ENCODE data around the gene DDIT4L. TPM values are rescaled to one million over a fixed set of nuclear protein-coding genes. Genes with fewer than 3 reads are reported as not detected.
"Not testable (repeated sequence)": the region's sequence is repeated elsewhere in the genome, so short reads cannot be mapped to it uniquely, and the experiment has no call there.

The DDIT4L gene, protein sequence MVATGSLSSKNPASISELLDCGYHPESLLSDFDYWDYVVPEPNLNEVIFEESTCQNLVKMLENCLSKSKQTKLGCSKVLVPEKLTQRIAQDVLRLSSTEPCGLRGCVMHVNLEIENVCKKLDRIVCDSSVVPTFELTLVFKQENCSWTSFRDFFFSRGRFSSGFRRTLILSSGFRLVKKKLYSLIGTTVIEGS
- total RNA-seq = 0.56 TPM

DNA sequence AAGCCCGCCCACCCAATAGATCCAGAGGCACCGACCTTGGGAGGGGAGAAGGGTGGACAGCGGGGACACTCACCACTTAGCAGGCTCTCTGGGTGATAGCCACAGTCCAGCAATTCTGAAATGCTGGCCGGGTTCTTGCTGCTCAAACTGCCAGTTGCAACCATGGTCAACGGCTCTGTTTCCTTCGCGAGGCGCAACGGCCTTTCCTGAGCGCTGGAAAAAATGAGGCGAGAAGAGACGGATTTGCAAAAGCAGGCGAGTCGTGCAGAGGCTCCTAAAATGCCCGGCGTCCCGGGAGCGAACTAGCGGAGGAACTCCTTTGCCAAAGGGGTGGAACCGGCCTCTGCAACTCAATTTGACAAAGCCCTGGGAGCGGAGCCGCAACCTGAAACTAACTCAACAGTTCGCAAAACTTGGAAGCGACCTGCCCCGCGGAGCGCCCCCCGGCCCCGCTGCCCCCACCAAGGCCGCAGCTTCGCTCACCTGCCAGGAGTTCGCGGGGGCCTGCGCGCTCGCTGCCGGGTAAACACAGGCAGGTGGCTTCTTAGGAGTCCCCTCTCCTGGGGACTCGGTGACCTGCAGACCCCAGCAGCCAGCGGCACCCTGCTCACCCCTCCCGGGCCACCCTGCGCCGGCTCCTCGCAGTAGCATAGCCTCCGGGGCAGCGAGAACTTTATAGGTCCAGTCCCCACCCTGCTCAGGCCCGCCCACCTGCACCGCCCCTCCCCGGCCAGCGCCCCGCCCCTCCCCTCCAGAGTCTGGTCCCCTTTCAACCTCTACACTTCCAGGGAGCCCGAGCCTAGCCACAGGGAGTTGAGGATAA lies at the start of gene DDIT4L:
DDIT4L (minus strand) TSS at position 649 of the 823 bp plus-strand sequence; CDS start at position 164, 485 bp downstream.
- ATAC-seq = peak; percentile 67

DNA sequence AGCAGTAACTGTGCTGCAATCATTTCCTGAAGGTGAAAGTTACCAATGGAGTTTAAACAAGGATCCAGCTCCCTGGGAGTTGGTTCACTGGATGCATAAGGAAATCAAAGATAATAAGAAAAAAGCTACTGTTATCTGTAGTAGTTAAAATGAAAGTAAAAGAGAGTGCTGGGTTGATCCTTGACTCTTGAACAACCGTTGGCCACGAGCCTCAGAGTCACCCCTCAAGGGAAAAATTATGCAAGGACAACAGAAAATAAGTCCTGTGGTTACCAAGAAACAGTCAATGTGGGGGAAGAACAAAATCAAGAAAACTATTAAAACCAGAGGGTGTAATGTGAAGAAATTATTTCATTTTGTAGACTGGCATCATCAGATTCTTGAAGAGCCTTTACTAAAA lies 49.7 kb upstream of the DDIT4L start:
- ATAC-seq = no peak

DNA sequence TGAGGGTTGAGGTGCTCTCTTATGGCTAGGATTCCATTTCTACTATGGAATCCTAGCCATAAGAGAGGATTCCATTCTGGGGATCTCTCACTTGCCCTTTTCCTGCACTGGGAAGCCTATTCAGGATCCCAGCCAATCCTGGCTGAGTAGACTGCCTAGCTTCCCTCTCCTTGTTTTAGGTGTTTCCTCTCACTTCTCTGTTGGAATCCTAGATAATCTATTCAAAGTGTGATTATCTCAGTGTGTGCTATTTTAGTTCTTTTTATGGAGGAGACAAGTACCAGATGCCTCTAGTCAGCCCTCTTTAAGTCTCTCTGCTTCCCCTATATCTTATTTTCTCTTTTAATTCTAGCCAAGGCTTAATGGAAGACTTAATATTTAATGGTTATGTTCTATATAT lies 34.5 kb upstream of the DDIT4L start:
- no peak for ATAC-seq

DNA sequence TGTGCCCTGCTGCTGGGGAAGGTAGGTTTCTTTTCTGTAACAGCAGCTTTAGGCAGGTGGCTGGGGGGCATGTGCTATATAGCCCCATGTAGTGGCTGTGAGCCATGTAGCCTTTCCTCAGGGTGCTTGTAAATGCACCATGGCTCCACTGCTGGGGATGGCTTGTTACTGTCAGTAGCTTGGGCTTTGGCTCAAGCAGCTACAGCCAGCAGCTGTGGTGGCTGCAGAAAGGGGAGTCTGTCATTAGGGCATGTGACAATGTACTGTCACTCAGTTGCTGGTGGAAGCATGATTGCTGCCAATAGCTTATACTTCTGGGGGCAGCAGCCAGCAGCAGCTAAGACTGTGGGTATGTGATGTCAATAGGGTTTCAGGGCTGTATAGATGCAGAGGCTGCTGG lies 33.9 kb upstream of the DDIT4L start:
- ATAC-seq = no peak

DNA sequence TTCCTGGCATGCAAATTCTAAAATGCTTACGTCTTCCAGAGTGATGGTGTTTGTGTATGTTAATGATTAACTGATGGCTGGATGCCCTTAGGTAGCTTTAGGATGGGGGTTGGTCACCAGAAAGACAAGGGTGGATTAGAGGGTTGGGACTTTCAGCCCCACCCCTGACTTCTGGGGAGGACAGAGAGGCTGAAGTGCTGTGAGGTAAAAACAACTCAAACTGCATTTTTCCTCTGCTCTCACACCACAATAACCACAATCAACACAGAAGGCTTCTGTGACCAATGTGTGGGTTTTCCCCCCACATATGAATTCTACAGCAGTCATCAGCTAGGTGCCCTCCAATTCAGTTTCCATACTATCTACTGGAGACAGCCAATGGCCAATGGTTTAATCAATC lies 18.7 kb upstream of the DDIT4L start:
- ATAC-seq = no peak

DNA sequence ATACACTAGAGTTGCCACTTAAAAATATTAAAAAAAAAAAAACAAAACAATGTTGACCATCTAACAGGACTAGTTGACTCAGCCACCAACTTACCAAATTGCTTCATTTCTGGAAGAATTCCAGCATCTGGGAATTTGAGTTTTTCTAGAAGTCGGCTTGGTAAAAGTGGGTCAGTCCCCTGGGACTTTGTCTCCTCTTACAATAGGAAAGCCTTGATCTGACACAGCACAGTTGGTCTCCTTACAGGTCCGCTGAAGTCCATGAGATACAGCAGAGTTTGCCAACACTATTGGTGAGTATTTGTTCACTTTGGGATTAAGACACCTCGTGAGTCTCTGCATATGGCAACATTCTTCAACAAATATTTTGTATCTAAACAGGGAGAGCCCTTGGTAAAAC lies 18.2 kb upstream of the DDIT4L start:
- ATAC-seq = no peak

DNA sequence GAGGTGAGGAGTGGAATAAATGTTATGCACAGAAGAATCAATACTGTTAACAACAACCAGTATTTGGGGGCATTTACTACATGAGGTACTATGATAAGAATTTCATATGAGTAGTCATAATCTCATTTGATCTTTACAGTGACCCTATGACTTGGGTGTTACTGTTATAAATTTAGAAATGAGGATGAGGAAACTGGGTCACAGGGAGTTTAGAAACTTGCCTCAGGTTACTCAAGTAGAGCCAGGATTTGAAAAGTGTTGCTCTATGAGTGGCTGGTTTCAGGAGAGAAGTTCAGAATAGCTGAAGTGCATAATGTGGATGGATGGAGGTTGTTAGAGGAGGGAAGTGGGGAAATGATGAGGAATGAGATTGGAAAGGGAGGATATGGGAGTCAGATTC lies 16.6 kb upstream of the DDIT4L start:
- ATAC-seq = no peak

DNA sequence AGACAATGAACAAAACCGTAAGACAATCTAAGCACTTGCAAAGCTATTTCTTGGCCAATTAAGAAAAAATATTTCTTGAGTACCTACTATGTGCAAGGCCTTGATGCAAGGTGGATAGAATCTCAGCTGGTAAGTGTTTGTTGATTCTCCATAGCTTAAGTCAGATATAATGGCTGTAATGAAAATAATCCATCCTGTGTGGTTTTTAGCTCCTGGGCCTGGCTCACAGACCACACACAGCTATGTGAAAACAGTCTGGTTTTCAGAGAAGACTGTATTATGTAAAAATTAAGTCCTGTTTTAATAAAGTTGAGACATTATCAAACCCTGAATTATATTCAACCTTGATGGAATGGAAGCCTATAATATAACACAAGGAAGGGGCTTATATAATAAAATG lies 7.8 kb upstream of the DDIT4L start:
- ATAC-seq = no peak

DNA sequence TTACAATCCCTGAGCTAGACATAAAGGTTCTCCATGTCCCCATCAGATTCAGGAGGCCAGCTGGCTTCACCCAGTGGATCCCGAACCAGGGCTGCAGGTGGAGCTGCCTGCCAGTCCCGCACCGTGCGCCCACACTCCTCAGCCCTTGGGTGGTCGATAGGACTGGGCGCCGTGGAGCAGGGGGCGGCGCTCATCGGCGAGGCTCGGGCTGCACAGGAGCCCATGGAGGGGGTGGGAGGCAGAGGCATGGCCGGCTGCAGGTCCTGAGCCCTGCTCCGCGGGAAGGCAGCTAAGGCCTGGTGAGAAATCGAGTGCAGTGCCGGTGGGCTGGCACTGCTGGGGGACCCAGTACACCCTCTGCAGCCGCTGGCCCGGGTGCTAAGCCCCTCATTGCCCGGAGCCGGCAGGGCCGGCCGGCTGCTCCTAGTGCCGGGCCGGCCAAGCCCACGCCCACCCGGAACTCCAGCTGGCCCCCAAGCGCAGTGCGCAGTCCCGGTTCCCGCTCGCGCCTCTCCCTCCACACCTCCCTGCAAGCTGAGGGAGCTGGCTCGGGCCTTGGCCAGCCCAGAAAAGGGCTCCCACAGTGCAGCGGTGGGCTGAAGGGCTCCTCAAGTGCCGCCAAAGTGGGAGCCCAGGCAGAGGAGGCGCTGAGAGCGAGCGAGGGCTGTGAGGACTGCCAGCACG lies 6.3 kb upstream of the DDIT4L start:
- not testable (repeated sequence) for ATAC-seq

DNA sequence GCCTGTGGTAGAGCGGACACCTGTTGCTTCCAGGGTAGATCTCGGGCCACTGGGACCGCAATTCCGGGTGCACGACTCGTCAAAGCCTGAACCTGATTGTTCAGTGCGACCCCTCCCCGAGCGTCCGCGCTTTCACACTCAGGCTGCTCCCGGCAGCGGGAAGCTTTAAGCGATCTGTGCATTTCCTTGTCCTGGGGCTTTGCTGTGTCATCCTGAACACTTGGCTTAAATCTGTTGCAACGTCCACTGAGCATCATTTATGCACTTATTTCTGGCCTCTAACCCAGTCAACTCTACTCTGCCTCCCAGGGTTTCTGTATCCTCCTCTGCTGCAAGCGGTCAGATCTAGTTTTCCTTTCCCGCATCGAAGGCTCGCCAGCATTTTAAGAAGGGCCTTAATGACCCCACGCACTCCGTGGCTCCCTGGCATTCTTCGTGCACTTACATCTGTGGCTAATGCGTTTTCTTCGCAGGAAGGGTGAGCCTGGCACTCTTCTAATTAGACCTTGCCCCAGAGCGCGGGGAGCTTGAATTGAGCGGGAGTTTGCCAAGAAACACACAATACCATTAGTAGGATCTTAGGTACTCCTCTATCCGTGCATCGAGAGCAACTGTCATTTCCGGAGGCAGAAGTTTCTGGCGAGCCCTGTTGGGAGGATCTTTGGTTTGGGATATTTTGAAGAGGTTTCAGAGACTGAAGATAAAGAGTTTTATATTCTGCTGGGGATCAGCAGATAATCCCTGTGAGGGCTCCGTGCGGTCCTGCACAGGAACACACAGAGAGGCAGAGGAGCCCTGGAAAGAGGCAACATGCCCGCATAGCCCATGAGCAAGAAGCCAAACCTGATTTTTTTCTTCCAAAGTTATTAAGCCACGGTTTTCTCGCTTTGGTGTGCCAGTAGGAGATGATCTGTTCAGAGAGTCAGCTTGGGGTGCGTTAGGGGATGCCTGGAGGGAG lies 654 bp upstream of the DDIT4L start:
- ATAC-seq = peak; percentile 46

DNA sequence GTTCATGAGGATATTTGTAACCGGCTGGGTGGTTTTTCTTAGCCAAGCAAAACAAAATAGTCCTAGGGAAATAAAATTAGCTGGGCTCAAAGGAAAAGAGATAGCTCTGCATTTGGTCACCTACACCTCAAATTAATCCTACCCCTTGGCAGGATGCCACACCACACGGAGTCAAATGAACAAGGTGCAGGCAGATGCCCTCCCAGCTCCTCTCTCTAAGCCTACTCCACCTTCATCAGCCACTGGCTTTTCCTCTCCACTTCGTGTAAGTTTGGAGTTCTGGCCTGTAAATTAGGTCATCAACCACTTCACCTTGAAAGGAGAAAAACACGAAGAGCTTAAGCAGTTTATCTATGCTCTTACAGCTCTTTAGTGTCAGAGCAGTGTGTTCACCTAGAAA lies 1.4 kb downstream of the DDIT4L start:
- ATAC-seq = no peak

DNA sequence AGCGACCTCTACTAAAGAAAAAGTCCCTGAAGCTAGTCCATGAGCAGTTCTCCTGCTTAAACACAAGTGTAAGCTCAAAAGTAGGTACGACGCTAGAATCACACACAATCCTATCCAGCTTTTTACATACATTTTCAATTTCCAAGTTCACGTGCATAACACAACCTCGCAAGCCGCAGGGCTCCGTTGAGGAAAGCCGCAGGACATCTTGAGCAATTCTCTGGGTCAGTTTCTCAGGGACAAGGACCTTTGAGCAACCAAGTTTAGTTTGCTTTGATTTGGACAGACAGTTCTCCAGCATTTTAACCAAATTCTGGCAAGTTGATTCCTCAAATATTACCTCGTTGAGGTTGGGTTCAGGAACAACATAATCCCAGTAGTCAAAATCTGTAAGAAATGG lies 2.5 kb downstream of the DDIT4L start:
- ATAC-seq = no peak

DNA sequence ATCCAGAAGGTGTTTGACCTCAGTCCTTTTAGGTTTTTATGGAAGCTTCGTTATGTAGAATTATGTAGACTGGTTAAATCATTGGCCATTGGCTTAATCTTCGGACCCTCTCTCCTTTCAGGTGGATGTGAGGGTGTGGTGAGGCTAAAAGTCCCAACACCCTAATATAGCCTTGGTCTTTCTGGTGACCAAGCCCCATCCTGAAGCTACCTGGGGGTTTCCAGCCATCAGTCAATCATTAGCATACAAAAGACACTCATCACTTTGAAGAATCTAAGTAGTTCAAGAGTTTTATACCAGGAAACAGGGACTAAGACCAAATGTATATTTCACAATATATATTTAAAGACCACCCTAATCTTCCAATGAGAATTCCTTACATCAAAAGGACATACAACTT lies 5.5 kb downstream of the DDIT4L start:
- ATAC-seq = no peak

DNA sequence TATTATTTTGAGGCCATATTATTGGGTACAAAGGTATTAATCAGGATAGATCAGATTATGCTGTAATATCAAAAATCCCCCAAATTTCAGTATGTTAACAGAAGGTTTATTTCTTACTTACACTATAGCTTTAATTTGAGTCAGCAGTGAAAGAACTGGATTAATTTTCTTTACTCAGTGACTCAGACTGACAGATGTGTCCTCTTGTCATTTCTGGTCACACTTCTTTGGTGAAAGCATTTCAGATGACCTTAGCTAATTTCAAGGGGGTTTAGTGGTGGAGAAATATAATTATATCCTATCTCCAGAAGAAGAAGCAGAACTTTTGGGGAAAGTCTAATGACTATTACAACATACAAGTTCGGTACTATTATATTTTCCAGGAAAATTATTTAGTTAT lies 12.4 kb downstream of the DDIT4L start:
- ATAC-seq = peak; percentile 43

DNA sequence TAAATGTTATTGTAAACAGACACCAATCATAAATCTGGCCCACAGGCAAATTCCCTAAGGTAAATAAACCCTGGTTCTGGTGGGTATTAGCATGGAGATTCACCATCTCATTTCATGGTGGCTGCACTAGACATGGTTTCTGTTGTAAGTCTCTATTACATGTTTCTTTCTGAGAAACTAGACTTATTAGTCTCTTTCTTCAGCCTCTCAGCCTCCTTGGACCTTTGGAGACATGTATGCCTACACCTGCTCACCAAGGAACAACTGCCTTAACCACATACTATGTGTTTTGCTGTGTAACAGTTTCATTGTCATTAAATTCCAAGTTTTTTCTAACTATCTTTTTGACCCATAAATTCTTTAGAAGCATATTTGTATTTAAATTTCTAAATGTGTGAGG lies 13.1 kb downstream of the DDIT4L start:
- ATAC-seq = no peak

DNA sequence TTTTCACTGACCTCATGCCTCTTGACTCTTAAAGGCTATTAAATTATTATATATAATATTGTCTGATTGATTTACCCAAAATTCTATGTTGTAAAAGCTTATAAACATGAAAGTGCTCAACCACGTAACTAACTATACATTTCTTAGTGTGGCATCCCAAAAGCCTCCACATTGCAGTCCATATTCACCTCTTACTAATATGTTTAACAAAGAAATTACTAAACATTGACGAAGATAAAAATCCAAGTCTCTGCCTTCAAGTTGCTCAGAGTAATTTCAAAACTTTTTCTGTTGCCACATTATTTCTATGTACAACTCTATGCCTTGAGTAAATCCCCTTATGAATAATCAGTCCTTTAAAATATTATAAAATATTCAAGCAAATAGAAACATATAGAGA lies 14.4 kb downstream of the DDIT4L start:
- no peak for ATAC-seq

DNA sequence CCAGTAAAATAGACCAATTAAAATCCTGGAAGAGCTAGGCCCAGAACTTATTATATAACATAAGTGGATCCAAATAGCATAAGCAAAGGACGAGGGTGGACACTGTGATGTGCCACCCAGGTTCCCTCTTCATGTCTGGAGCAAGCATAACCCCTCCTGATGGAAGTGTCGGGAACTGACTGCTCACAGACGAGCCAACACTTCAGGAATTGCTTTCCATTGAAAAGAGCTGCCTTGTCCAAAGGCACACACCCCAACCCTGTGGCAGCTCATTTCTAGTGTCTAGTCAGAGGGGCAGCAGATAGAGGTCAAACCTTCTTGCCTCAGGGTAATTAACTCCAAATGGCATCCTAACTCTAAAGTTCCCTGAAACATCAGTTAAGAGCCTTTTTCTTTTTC lies 15.3 kb downstream of the DDIT4L start:
- ATAC-seq = no peak

DNA sequence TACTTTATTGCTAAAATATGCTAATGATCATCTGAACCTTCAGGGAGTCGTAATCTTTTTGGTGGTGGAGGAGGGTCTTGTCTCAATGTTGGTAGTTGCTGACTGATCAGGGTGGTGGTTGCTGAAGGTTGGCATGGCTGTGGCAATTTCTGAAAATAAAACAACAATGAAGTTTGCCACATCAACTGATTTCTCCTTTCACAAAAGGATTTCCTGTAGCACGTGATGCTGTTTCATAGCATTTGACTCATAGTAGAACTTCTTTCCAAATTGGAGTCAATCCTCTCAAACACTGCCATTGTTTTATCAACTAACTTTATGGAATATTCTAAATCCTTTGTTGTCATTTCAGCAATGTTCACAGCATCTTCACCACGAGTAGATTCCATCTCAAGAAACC lies 19.3 kb downstream of the DDIT4L start:
- no peak for ATAC-seq

DNA sequence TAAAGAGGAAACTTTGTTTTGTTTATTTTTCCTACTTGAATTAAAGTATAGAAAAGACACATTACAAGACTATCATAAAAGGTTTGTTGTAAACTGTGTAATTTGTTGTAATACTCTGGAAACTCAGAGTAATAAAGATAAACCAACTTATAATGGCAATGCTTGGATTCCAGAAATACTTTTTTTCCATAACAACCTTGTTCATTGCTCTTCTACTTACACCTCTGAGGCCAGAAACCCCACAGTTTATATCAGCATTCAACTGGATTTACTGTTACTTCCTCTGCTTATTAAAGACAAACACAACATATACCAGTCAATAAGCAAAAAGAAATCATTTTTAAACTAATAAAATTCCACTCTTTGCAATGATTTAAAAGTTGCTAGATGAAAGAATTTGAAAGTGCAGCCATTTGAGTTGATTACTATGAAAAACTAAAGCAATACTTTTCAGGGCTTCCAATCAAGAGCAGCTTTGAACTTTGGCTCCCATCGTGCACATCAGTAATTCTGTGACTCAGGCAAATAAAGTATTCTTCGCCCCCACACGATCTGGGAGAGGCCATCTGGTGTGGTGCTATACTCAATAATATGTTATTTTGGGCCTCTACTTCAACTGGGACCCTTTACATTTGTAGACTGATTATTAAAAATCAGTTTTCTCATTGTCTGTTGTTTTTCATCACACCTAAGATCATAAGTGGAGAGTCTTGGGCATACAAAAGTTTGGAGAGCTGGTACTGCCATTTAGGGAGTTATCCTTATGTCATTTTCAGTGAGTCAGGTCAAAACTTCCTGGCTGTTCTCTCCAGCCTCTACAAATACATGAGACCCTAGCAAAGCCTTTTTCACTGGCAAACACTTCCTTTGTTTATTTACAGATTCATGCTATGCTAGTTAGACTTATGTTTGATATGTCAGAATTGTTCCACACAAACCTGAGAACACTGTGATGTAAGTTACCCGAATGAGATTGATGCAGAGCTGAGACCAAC lies 20.5 kb downstream of the DDIT4L start:
- no peak for ATAC-seq

DNA sequence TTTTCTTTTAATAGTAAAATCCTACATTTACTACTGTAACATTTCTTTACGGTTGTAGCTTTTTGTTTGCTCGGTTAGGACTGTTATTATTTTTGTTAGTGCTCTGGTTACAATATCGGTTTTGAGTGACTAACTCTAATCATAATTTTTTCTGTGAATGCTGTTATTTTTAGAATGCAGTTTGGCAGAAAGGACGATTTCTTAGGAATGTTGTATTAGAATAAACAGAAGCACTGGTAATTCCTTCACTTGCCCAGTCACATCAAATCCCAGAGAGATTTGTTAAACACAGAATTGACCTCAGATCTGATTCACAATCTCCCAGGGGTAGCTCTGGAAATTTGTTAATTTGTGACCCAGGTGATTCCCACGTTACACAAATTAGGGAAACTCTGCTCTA lies 21.7 kb downstream of the DDIT4L start:
- no peak for ATAC-seq

DNA sequence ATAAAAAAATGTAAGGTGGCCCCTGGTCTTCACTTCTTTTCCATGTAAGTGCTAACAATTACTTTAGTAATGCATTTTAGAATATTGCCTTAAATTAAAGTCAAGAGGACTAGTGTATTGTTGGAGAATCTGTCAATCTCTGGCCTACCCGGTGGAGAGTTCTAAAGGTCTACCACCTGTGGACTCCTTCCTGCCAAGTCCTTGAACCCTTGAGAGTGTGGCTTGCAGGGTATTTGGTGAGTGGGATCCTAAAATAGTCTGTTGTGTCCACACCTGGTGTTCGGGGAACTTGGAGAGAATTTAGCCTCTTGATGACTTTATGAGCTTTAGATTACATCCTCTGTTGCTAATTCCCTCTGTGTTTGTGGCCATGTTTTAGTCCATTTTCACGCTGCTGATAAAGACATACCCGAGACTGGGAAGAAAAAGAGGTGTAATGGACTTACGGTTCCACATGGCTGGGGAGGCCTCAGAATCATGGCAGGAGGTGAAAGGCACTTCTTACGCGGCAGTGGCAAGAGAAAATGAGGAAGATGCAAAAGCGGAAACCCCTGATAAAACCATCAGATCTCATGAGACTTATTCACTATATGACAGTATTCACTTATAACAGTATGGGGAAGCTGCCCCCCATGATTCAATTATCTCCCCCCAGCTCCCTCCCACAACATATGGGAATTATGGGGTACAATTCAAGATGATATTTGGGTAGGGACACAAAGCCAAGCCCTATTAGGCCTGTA lies 23.8 kb downstream of the DDIT4L start:
- no peak for ATAC-seq

Data from esophagus mucosa (tissue), 1 donor.